Activated CD4-positive, alpha-beta T cell treated with anti-CD3 and anti-CD28 coated beads, Interleukin-2, amount 50 U/mL, for 1 hour (primary cell): ENCODE results near the gene MBLAC2.

Experiments
- DNase-seq: peaks from one replicate; pipeline ENCODE4 v3.0.0-alpha.2; 2020

Gene MBLAC2

DNA sequence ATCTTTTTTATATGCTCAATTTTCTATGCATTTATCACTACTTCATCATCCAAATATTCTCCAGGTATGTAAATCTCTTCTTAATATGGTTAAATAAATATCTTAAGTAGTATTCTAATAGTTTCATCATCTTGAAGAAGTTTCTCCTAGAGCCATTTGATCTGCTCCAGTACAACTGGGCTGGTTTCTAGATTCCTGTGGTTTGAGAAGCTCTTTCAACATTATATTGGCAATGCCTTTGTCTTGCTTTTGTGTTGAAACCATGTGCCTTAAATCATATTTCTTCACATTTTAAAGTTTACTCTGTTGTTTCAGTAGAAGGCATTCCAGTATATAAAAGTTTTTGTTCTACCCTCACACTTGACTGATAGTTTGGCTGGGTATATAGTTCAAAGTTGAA lies 27.6 kb downstream of the MBLAC2 start:
- DNase-seq, result no peak

DNA sequence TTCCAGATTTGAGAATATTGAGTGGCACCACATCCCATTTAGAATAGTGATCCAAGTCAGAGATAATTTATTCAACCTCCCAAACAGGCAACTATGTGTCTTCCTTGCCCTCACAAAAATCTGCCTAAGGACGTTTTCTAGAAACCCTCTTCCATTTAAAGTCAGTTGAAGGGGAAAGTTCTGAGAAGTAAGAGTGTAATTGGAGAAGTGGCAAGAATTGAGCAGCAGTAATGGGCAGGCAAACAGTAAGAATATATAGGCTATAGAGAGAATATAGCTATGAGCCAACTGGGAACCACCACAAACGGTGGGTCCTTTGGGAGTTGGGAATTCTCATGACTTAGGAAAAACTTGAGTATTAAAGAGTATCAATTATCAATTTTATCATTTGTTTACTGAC lies 33.9 kb downstream of the MBLAC2 start:
- no peak for DNase-seq

DNA sequence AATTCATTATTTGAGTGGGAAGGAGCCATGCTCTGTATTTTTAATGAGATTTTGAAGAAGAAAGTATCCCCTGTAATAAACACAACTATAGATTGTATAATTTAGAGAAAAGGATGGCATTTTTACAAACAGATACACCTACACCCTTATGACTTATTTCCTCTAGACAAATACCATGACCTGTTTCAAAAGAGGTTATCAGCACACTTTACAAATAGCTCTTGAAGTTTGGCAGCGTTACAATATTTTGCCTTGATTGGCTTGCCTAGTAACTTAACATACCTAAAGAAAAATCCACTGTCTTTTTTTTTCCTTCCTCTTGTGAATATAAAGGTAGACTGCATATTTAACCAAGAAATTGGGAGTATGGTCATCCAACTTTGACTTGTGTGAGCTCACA lies 36.5 kb downstream of the MBLAC2 start:
- DNase-seq, result no peak

DNA sequence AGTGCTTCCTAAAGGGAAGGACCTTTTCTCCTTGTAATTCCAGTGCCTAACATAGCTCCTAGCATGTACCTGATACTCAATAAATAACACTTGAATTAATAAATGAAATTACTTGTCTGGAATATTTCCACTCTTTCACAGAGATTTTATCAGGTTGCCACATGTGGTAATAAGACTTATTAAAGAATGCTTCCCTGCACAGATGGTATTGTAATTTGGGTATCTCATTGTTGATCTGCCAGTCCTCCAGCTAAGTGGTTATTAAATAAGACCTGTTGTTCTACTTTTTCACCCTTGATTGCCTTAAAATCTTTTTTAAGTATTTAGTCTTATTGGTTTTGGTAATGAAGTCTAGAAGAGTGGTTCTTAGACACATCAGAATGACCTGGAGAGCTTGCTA lies 36.9 kb downstream of the MBLAC2 start:
- no peak for DNase-seq

DNA sequence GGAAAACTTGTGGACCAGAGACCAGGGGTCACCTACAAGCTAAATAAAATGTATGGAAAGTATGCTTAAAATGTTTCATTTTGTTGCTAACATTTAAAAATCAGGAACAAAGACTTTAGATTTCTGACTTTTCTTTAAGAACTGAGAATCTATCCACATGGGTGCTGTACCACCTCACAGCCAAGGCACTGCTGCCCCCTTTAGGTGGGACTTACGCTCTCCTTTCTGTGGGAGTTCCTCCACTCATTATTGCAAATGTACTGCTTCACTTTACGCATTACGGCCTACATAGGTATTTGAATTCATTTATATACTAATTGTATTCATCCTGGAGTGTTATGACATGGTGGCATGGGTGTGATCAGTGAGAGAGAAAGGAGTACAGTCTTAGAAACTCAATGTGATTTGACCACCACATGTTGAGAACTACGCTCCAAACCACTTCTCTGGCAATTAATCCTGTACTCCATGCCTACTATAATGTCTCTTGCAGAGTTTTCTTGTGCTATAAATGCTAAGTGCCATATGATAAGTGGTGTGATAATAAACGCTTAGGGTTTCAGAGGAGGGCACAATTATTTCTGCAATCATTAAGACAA lies 40.4 kb downstream of the MBLAC2 start:
- DNase-seq, result peak; percentile 37

DNA sequence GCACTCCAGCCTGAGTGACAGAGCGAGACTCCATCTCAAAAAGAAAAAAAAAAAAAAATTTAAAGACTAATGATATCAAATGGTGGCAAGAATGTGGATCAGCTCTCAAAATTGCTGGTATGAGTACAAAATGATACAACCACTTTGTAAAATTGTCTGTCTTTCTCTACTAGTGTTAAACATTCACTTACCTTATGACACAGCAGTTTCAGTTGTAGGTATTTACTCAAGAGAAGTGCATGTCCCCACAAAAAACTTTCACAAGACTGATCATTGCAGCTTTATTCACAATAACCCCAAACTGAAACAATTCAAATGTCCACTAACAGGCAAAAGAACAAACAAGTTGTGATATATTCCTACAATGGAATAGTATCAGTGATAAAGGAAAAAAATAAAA lies 50.3 kb downstream of the MBLAC2 start:
- DNase-seq, result no peak

DNA sequence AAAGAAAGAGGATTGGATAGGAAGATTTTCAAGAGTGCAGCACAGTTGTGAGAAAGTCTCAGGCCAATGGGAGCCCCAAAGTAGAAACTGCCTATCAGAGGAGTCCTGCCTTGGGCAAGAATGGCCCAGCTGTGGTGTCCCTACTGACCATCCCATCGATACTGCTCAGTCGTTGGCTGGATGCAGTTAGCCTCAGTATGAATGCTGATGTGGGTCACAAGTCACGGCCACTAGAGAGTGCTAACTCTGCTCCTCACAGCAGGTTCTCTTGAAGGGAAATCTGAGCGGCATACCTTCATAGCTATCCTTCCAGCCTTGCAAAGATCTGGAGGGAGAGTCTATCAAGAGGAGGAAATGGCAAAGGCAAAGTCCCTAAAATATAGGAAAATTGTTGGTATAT lies 53.4 kb downstream of the MBLAC2 start:
- no peak for DNase-seq

DNA sequence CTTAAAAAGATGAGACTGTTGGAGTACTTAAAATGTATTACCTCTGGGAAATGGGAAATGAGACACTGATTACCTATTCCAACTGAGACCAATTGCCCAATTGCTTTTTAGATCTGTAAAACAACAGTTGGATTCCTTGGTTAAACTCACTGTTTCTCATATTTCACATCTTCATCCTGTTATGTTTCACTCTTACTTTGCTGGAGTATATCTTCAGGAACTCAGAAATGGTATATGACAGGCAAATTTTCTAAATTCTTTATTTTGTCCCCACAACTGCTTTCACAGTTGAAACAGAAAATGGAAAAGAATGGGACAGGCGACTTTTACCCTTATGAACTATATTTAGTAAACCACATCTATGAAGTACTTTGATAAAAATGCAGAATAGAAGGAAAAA lies 56.4 kb downstream of the MBLAC2 start:
- DNase-seq, result no peak

DNA sequence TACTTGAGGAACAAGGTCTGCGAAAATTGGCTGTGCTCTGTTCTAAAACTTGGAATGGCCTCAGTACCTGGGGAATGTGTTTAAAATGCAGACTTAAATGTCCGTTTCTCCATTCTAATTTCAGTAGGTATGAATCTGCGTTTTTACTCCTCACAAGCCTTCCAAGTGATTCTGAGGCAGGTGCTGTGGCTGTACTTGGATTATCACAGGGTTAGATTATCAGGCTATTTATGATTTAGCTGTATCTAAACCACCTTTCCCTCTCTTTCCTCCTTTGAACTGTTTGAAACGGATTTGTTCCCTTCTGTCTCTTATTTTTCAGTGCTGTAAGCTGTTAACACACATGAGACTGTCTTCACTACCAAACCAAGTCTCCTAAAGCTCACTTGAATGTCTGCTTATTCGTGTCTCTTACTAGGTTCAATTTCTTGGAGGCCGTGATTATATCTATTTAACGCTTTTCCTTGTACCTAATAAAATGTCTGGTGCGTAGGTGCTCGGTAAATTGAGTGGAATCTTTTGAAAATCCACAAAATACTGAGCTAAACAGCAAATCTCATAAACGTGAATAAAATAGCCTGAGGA lies 64.3 kb downstream of the MBLAC2 start:
- no peak for DNase-seq

DNA sequence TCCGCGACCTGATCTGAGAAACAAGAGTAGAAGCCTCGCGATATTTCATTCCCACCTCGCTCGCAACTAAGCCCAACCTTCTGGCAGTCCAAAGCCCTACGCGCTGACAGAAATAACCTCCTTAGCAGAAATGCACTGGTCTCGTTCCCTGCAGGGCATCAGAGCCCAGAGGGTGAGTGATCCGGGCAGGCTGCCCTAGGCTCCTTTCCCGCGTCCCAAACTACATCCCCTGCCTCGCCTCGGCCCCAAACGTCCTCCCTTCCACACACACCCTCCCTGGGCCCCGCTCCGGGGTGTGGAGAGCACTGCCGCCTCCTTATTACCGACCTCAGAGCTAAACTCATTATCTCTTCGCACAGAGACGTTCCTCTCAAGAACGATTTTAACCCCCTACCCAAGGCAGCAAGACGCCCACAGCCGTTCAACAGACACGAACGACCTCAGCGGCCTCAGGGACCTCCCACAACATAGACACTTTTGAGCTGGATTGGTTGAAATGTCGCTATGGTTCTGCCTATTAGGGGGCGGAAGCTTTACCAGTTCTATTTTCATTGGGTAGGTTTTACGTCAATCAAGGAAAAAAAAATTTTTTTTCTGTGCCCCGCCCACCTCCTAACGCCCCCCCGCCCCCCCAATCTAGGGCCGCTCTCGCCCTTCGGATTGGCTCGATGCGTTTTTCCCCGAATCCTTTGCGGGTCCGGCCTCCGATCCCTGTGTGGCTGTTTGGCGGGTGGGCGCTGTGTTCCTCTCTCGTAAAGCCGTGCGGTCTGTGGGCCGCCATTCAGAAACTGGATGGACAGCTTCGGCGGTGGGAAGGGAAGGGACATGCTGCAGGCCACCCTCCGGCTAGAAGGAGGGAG lies 65.0 kb downstream of the MBLAC2 start, which contains the start of gene CETN3:
Gene CETN3, minus strand, starts transcription at position 439 of the 860 bp plus-strand sequence. Its CDS starts 95 bp downstream, at position 344.
- DNase-seq, result peak; percentile 83

DNA sequence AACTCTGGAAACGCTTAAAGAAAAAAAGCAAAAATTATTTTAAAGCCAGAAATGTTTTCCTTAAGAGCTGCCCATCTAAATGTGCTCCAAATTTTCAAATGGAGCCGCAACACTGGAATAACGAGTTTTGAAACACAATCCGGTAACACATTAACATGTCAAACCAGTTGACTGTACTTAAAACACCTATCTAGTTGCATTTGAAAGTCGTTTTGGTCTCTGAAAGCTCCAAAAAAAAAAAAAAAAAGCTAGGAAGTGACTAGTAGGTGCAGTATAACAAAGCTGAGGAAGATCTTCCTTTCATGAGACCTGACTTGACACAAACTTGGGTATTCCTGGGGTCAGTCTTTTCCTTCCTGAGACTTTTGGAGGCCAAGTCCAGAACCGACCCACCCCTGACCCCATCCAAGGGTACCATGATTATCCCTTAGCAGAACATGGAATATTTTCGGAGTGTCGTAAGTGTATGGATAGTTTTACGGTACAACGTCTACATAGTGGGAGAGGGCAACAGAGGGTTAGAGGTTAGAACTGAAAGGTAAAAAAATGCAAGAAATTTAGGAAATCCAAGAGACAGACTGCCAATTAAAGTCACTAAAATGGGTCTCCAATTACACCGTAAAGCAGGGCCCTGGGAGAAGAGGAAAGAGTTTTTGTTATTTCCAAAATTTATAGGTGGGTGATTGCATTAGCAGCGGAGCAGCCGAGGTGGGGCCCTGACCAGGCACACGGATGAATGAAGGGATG lies 65.8 kb downstream of the MBLAC2 start:
- DNase-seq, result no peak
